WTC11 (cell line): ENCODE data around the gene EYS. TPM values are rescaled to one million over a fixed set of nuclear protein-coding genes. Genes with fewer than 3 reads are reported as not detected.

Experiments used
- ATAC-seq: fragments of 200-7000 bp; cut with Tn5 transposase; 2 replicates; pipeline ENCODE4 v1.10.0; 2021; ENCODE audit warnings: mild to moderate bottlenecking, moderate library complexity
- CTCF ChIA-PET: fragments of 300-600 bp; sonication (Branson Sonifier 250); formaldehyde crosslinking; loops from one replicate; lab custom pipeline; 2021; ENCODE audit warnings: antibody characterized with exemption; lab: Charles Lee
- POLR2A ChIA-PET: fragments of 350-600 bp; sonication (Branson Sonifier 250); formaldehyde crosslinking; loops from one replicate; lab custom pipeline; 2021; ENCODE audit warnings: antibody characterized with exemption; lab: Charles Lee
- DNase-seq: peaks from one replicate; pipeline ENCODE4 v3.0.0; 2021; ENCODE audit warnings: low spot score
- H3K27ac Mint-ChIP-seq: 2 replicates; pipeline ENCODE4 v1.8.0; 2021; ENCODE audit warnings: mixed read lengths
- H3K27me3 Mint-ChIP-seq: 2 replicates; pipeline ENCODE4 v1.8.0; 2021; ENCODE audit warnings: low read depth, mild to moderate bottlenecking, moderate library complexity, mixed read lengths
- H3K36me3 Mint-ChIP-seq: 2 replicates; pipeline ENCODE4 v1.8.0; 2021; ENCODE audit warnings: mixed read lengths
- H3K4me1 Mint-ChIP-seq: 2 replicates; pipeline ENCODE4 v1.8.0; 2022; ENCODE audit warnings: mixed read lengths
- H3K4me3 Mint-ChIP-seq: 2 replicates; pipeline ENCODE4 v1.8.0; 2021; ENCODE audit warnings: mild to moderate bottlenecking, moderate library complexity, mixed read lengths
- H3K9me3 Mint-ChIP-seq: 2 replicates; pipeline ENCODE4 v1.8.0; 2021; ENCODE audit warnings: mixed read lengths
- ATF1 ChIP-seq: sonication (generic); formaldehyde crosslinking; IDR thresholded peaks from 2 replicates; pipeline ENCODE4 v1.8.1; 2023; ENCODE audit warnings: mild to moderate bottlenecking, moderate library complexity, missing genetic modification reagents
- CREM ChIP-seq: sonication (generic); formaldehyde crosslinking; IDR thresholded peaks from 2 replicates; pipeline ENCODE4 v1.8.1; 2022; ENCODE audit warnings: mild to moderate bottlenecking, missing genetic modification reagents, moderate library complexity
- EMX1 ChIP-seq: fragments of 250-450 bp; sonication (Bioruptor Pico); IDR thresholded peaks from 2 replicates; pipeline ENCODE4 v1.8.0; 2021; ENCODE audit warnings: mild to moderate bottlenecking
- FOXK1 ChIP-seq: sonication (generic); formaldehyde crosslinking; IDR thresholded peaks from 2 replicates; pipeline ENCODE4 v1.8.0; 2022; ENCODE audit warnings: mild to moderate bottlenecking, moderate library complexity, missing genetic modification reagents
- FOXP1 ChIP-seq: sonication (generic); formaldehyde crosslinking; IDR thresholded peaks from 2 replicates; pipeline ENCODE4 v1.8.0; 2022; ENCODE audit warnings: missing genetic modification reagents, mild to moderate bottlenecking, moderate library complexity, borderline replicate concordance
- GABPB1 ChIP-seq: sonication (generic); formaldehyde crosslinking; IDR thresholded peaks from 2 replicates; pipeline ENCODE4 v1.8.1; 2023; ENCODE audit warnings: mild to moderate bottlenecking, missing genetic modification reagents
- JAZF1 ChIP-seq: fragments of 250-450 bp; sonication (Bioruptor Pico); IDR thresholded peaks from 2 replicates; pipeline ENCODE4 v1.9.0; 2021; ENCODE audit warnings: moderate library complexity, mild to moderate bottlenecking, inconsistent platforms
- NFYB ChIP-seq: sonication (generic); formaldehyde crosslinking; conservative IDR thresholded peaks from 2 replicates; pipeline ENCODE4 v1.8.0; 2022; ENCODE audit warnings: low read depth, missing genetic modification reagents
- NR2C2 ChIP-seq: sonication (generic); formaldehyde crosslinking; IDR thresholded peaks from 2 replicates; pipeline ENCODE4 v1.8.0; 2022; ENCODE audit warnings: mild to moderate bottlenecking, missing genetic modification reagents
- OVOL2 ChIP-seq: fragments of 250-450 bp; sonication (Bioruptor Pico); IDR thresholded peaks from 2 replicates; pipeline ENCODE4 v1.9.0; 2021; ENCODE audit warnings: mild to moderate bottlenecking, borderline replicate concordance
- RORB ChIP-seq: fragments of 250-450 bp; sonication (Bioruptor Pico); IDR thresholded peaks from 2 replicates; pipeline ENCODE4 v1.9.0; 2021; ENCODE audit warnings: mild to moderate bottlenecking
- SMAD3 ChIP-seq: sonication (generic); formaldehyde crosslinking; IDR thresholded peaks from 2 replicates; pipeline ENCODE4 v1.8.0; 2022; ENCODE audit warnings: missing genetic modification reagents, mild to moderate bottlenecking, borderline replicate concordance
- SP1 ChIP-seq: sonication (generic); formaldehyde crosslinking; conservative IDR thresholded peaks from 2 replicates; pipeline ENCODE4 v1.8.1; 2022; ENCODE audit warnings: missing genetic modification reagents
- TP53 ChIP-seq: sonication (generic); formaldehyde crosslinking; IDR thresholded peaks from 2 replicates; pipeline ENCODE4 v1.8.1; 2023; ENCODE audit warnings: mild to moderate bottlenecking, missing genetic modification reagents
- ZBTB21 ChIP-seq: sonication (generic); formaldehyde crosslinking; IDR thresholded peaks from 2 replicates; pipeline ENCODE4 v1.8.1; 2023; ENCODE audit warnings: mild to moderate bottlenecking, missing genetic modification reagents, borderline replicate concordance
- ZNF121 ChIP-seq: sonication (generic); formaldehyde crosslinking; IDR thresholded peaks from 2 replicates; pipeline ENCODE4 v1.8.0; 2023; ENCODE audit warnings: missing genetic modification reagents
- ZNF232 ChIP-seq: sonication (generic); formaldehyde crosslinking; IDR thresholded peaks from 2 replicates; pipeline ENCODE4 v1.8.0; 2022; ENCODE audit warnings: mild to moderate bottlenecking, missing genetic modification reagents
- ZNF263 ChIP-seq: sonication (generic); formaldehyde crosslinking; IDR thresholded peaks from 2 replicates; pipeline ENCODE4 v1.8.1; 2022; ENCODE audit warnings: low read depth, mild to moderate bottlenecking, moderate library complexity, missing genetic modification reagents
- total RNA-seq: library from RNA; stranded (reverse); gene quantifications from 3 replicates; pipeline ENCODE4 v1.2.3, GENCODE V29; 2021
- TF ChIP-seq, protein P1 (sequence below): sonication (generic); formaldehyde crosslinking; IDR thresholded peaks from 2 replicates; pipeline ENCODE4 v1.8.1; 2022; ENCODE audit warnings: missing genetic modification reagents, borderline replicate concordance
- TF ChIP-seq, protein P2 (sequence below): fragments of 250-450 bp; sonication (Bioruptor Pico); IDR thresholded peaks from 2 replicates; pipeline ENCODE4 v1.9.0; 2021; ENCODE audit warnings: mild to moderate bottlenecking
- TF ChIP-seq, protein P3 (sequence below): fragments of 250-450 bp; sonication (Bioruptor Pico); IDR thresholded peaks from 2 replicates; pipeline ENCODE4 v1.9.0; 2021; ENCODE audit warnings: moderate library complexity, mild to moderate bottlenecking, inconsistent platforms, borderline replicate concordance
- TF ChIP-seq, protein P4 (sequence below): sonication (generic); formaldehyde crosslinking; IDR thresholded peaks from 2 replicates; pipeline ENCODE4 v1.8.1; 2022; ENCODE audit warnings: mild to moderate bottlenecking, moderate library complexity, missing genetic modification reagents
- TF ChIP-seq, protein P5 (sequence below): sonication (generic); formaldehyde crosslinking; IDR thresholded peaks from 2 replicates; pipeline ENCODE4 v1.8.0; 2022; ENCODE audit warnings: mild to moderate bottlenecking, missing genetic modification reagents
- TF ChIP-seq, protein P6 (sequence below): fragments of 250-450 bp; sonication (Bioruptor Pico); IDR thresholded peaks from 2 replicates; pipeline ENCODE4 v1.8.0; 2021; ENCODE audit warnings: mild to moderate bottlenecking
- TF ChIP-seq, protein P7 (sequence below): sonication (generic); formaldehyde crosslinking; conservative IDR thresholded peaks from 2 replicates; pipeline ENCODE4 v1.8.1; 2023; ENCODE audit warnings: mild to moderate bottlenecking, low read depth, missing genetic modification reagents, moderate library complexity
- TF ChIP-seq, protein P8 (sequence below): sonication (generic); formaldehyde crosslinking; IDR thresholded peaks from 2 replicates; pipeline ENCODE4 v1.8.1; 2023; ENCODE audit warnings: mild to moderate bottlenecking, moderate library complexity, missing genetic modification reagents

Gene EYS
- total RNA-seq, 1 experiment from 2014 or later, result not detected

DNA sequence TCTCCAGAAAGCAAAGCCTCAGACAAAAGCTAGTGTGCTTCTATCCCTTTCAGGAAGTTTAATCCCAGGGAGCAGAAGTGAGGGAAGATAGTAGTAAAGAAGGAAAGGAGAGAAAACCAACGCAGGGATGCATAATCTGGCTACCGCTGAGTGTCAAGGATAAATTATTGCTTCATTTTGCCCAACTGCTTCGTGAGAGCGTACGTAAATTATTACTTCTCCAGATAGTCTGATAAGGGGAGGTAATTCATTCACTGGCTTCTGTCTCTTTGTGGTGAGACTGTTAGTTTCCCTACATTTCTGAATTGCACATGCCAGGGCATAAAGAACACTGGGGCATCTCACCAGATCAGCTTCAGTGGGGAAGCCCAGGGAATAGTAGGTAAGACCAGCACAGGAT lies 1531.7 kb downstream of the EYS start (continued):
- TF ChIP-seq, protein P1, sequence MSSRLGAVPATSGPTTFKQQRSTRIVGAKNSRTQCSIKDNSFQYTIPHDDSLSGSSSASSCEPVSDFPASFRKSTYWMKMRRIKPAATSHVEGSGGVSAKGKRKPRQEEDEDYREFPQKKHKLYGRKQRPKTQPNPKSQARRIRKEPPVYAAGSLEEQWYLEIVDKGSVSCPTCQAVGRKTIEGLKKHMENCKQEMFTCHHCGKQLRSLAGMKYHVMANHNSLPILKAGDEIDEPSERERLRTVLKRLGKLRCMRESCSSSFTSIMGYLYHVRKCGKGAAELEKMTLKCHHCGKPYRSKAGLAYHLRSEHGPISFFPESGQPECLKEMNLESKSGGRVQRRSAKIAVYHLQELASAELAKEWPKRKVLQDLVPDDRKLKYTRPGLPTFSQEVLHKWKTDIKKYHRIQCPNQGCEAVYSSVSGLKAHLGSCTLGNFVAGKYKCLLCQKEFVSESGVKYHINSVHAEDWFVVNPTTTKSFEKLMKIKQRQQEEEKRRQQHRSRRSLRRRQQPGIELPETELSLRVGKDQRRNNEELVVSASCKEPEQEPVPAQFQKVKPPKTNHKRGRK, result no peak
- TF ChIP-seq NFYB (CRISPR knock-in tag) (no peak), ZNF232 (CRISPR knock-in tag) (no peak)
- TF ChIP-seq, protein P2, sequence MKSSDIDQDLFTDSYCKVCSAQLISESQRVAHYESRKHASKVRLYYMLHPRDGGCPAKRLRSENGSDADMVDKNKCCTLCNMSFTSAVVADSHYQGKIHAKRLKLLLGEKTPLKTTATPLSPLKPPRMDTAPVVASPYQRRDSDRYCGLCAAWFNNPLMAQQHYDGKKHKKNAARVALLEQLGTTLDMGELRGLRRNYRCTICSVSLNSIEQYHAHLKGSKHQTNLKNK (CRISPR knock-in tag), result no peak
- TF ChIP-seq, all 79 proteins: peak for 0

DNA sequence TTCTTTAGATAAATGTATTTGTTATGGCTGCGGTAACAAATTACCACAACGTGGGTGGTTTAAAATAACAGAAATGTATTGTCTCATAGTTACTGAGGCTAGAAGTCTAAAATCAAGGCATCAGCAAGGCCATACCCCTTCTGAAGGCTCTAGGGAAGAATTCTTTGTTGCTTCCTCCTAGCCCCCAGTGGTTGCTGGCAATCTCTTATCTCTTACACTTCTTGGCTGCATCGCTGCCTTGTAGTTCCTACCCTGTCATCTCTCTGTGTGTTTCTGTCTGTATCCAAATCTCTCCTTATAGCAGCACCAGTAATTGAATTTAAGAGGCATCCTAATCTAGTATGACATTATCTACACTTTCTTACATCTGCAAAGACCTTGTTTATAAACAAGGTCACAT lies 1536.7 kb downstream of the EYS start:
- CTCF ChIA-PET, result no interaction called here
- Mint-ChIP-seq H3K4me3 (no peak overlapping the region), H3K4me1 (no peaks in the 10 kb centered on the region), H3K27ac (no peak overlapping the region), H3K27me3 (no peaks in the 10 kb centered on the region), H3K9me3 (peaks cover 14% of the 10 kb centered on the region), H3K36me3 (peaks cover 3% of the 10 kb centered on the region)
- DNase-seq (no peak), ATAC-seq (no peak)
- TF ChIP-seq, protein P3, sequence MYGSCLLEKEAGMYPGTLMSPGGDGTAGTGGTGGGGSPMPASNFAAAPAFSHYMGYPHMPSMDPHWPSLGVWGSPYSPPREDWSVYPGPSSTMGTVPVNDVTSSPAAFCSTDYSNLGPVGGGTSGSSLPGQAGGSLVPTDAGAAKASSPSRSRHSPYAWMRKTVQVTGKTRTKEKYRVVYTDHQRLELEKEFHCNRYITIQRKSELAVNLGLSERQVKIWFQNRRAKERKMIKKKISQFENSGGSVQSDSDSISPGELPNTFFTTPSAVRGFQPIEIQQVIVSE (CRISPR knock-in tag), result no peak
- TF ChIP-seq OVOL2 (CRISPR knock-in tag) (no peak), SMAD3 (CRISPR knock-in tag) (no peak), RORB (CRISPR knock-in tag) (no peak), SP1 (CRISPR knock-in tag) (no peak), ZNF121 (no peak), EMX1 (no peak), JAZF1 (CRISPR knock-in tag) (no peak), CREM (CRISPR knock-in tag) (no peak), ATF1 (CRISPR knock-in tag) (no peak)
- TF ChIP-seq, protein P4, sequence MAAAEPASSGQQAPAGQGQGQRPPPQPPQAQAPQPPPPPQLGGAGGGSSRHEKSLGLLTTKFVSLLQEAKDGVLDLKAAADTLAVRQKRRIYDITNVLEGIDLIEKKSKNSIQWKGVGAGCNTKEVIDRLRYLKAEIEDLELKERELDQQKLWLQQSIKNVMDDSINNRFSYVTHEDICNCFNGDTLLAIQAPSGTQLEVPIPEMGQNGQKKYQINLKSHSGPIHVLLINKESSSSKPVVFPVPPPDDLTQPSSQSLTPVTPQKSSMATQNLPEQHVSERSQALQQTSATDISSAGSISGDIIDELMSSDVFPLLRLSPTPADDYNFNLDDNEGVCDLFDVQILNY (CRISPR knock-in tag), result no peak
- TF ChIP-seq, protein P5, sequence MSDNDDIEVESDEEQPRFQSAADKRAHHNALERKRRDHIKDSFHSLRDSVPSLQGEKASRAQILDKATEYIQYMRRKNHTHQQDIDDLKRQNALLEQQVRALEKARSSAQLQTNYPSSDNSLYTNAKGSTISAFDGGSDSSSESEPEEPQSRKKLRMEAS (CRISPR knock-in tag), result no peak
- POLR2A ChIA-PET, result no interaction called here

DNA sequence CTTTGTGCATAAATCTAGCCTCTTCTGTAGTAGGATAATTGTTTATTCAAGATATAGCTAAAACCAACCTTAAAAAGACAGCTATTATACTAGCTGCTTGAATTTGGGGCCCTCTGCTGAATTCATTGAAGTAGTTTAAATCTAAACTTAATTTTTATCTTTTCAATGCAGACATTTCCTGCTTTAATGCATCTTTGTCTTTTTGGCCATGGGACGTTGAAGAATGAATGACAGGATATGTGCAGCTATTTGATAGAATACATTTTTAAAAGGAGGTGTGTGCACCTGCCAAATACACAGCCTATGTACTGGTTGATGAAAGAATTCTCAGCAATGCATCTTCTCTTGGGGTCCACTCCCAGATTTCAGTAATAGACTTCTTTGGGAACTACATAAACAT lies 1546.5 kb downstream of the EYS start:
- POLR2A ChIA-PET, result no interaction called here
- no peaks in the 10 kb centered on the region for H3K4me1 Mint-ChIP-seq
- no peak for TF ChIP-seq NR2C2 (CRISPR knock-in tag)
- TF ChIP-seq GABPB1 (CRISPR knock-in tag), result no peak
- TF ChIP-seq, protein P6, sequence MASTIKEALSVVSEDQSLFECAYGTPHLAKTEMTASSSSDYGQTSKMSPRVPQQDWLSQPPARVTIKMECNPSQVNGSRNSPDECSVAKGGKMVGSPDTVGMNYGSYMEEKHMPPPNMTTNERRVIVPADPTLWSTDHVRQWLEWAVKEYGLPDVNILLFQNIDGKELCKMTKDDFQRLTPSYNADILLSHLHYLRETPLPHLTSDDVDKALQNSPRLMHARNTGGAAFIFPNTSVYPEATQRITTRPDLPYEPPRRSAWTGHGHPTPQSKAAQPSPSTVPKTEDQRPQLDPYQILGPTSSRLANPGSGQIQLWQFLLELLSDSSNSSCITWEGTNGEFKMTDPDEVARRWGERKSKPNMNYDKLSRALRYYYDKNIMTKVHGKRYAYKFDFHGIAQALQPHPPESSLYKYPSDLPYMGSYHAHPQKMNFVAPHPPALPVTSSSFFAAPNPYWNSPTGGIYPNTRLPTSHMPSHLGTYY (CRISPR knock-in tag), result no peak
- TF ChIP-seq ZBTB21 (CRISPR knock-in tag), result no peak
- TF ChIP-seq, protein P7, sequence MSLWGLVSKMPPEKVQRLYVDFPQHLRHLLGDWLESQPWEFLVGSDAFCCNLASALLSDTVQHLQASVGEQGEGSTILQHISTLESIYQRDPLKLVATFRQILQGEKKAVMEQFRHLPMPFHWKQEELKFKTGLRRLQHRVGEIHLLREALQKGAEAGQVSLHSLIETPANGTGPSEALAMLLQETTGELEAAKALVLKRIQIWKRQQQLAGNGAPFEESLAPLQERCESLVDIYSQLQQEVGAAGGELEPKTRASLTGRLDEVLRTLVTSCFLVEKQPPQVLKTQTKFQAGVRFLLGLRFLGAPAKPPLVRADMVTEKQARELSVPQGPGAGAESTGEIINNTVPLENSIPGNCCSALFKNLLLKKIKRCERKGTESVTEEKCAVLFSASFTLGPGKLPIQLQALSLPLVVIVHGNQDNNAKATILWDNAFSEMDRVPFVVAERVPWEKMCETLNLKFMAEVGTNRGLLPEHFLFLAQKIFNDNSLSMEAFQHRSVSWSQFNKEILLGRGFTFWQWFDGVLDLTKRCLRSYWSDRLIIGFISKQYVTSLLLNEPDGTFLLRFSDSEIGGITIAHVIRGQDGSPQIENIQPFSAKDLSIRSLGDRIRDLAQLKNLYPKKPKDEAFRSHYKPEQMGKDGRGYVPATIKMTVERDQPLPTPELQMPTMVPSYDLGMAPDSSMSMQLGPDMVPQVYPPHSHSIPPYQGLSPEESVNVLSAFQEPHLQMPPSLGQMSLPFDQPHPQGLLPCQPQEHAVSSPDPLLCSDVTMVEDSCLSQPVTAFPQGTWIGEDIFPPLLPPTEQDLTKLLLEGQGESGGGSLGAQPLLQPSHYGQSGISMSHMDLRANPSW (CRISPR knock-in tag), result no peak
- no peak for TF ChIP-seq FOXP1 (CRISPR knock-in tag)
- TF ChIP-seq ZNF263, result no peak
- no peak for TF ChIP-seq TP53
- TF ChIP-seq CREM (CRISPR knock-in tag), result no peak
- TF ChIP-seq, protein P8, sequence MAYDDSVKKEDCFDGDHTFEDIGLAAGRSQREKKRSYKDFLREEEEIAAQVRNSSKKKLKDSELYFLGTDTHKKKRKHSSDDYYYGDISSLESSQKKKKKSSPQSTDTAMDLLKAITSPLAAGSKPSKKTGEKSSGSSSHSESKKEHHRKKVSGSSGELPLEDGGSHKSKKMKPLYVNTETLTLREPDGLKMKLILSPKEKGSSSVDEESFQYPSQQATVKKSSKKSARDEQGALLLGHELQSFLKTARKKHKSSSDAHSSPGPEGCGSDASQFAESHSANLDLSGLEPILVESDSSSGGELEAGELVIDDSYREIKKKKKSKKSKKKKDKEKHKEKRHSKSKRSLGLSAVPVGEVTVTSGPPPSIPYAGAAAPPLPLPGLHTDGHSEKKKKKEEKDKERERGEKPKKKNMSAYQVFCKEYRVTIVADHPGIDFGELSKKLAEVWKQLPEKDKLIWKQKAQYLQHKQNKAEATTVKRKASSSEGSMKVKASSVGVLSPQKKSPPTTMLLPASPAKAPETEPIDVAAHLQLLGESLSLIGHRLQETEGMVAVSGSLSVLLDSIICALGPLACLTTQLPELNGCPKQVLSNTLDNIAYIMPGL (CRISPR knock-in tag), result no peak
- no peak for TF ChIP-seq JAZF1 (CRISPR knock-in tag)
- TF ChIP-seq FOXK1 (CRISPR knock-in tag), result no peak

More for the DNA sequence above, 1546.5 kb downstream of the EYS start:
- Mint-ChIP-seq H3K36me3 (peaks cover 7% of the 10 kb centered on the region), H3K9me3 (peaks cover 26% of the 10 kb centered on the region), H3K27ac (no peak overlapping the region), H3K27me3 (no peaks in the 10 kb centered on the region; the same call in 1 of the 2 replicates), H3K4me3 (no peak overlapping the region)
- no peak for DNase-seq
- no peak for ATAC-seq
- CTCF ChIA-PET, result no interaction called here
